SK-N-SH (cell line): ENCODE data around the gene SLC24A3. TPM values are rescaled to one million over a fixed set of nuclear protein-coding genes. Genes with fewer than 3 reads are reported as not detected.

Experiments used
- CTCF ChIA-PET: fragments of 300-600, 350-600 bp; formaldehyde crosslinking; extraction: SDS; loops from one replicate; lab custom pipeline; 2021; lab: Yijun Ruan, JAX
- POLR2A ChIA-PET: fragments of 350-600 bp; sonication (Branson Sonifier 250); formaldehyde crosslinking; extraction: SDS; loops from one replicate; lab custom pipeline; 2020; ENCODE audit warnings: antibody characterized with exemption, inconsistent platforms; lab: Yijun Ruan, JAX
- DNase-seq: peaks from one replicate; pipeline ENCODE4 v3.0.0; 2012
- H2AFZ ChIP-seq: fragments of 200-600 bp; sonication (generic); 2 replicates; pipeline ENCODE4 v1.8.1; 2016; ENCODE audit warnings: antibody characterized with exemption, mild to moderate bottlenecking, low read depth
- H3F3A ChIP-seq: fragments of 200-600 bp; sonication (generic); replicated peaks from 2 replicates; pipeline ENCODE3; 2016; ENCODE audit warnings: antibody characterized with exemption, mild to moderate bottlenecking; ENCODE audit not compliant: insufficient read depth
- H3K27ac ChIP-seq, 2 experiments: fragments of 200-500 bp in 1 of 2; fragments of 200-600 bp in 1 of 2; sonication (Bioruptor generic) in 1 of 2; sonication (generic), shearing (Covaris generic) in 1 of 2; 2 replicates each; pipeline versions ENCODE4 v1.5.1 to v1.6.1; 2014 to 2016; ENCODE audit warnings: low read depth in 2 of 2, inconsistent platforms in 1 of 2, low read length in 1 of 2, mild to moderate bottlenecking in 1 of 2, mixed read lengths in 1 of 2
- H3K27me3 ChIP-seq: fragments of 200-600 bp; sonication (generic), shearing (Covaris generic); 2 replicates; pipeline ENCODE4 v1.6.1; 2016; ENCODE audit warnings: mixed run types; ENCODE audit not compliant: insufficient read depth
- H3K36me3 ChIP-seq, 2 experiments: fragments of 200-500 bp in 1 of 2; fragments of 200-600 bp in 1 of 2; sonication (Bioruptor generic) in 1 of 2; sonication (generic) in 1 of 2; replicated peaks in 1 of 2; 2 replicates each; pipeline versions ENCODE3 to v1.5.1; 2014 to 2016; ENCODE audit warnings: low read length in 1 of 2, mild to moderate bottlenecking in 1 of 2; ENCODE audit not compliant: insufficient read depth in 2 of 2, control insufficient read depth in 1 of 2
- H3K4me1 ChIP-seq, 2 experiments: fragments of 200-500 bp in 1 of 2; fragments of 200-600 bp in 1 of 2; sonication (Bioruptor generic) in 1 of 2; sonication (generic), shearing (Covaris generic) in 1 of 2; 2 replicates each; pipeline versions ENCODE4 v1.5.1 to v1.6.1; 2014 to 2016; ENCODE audit warnings: low read depth in 1 of 2, low read length in 1 of 2, mixed run types in 1 of 2; ENCODE audit not compliant: insufficient read depth in 2 of 2, control insufficient read depth in 1 of 2
- H3K4me2 ChIP-seq: fragments of 200-600 bp; sonication (generic), shearing (Covaris generic); 2 replicates; pipeline ENCODE4 v1.6.1; 2017; ENCODE audit warnings: mixed run types
- H3K4me3 ChIP-seq, 2 experiments: fragments of 200-500 bp in 1 of 2; fragments of 200-600 bp in 1 of 2; sonication (Bioruptor generic) in 1 of 2; sonication (generic), shearing (Covaris generic) in 1 of 2; 2 replicates each; pipeline versions ENCODE4 v1.5.1 to v1.8.1; 2014 to 2016; ENCODE audit warnings: low read depth in 2 of 2, inconsistent platforms in 1 of 2, low read length in 1 of 2, mild to moderate bottlenecking in 1 of 2, mixed read lengths in 1 of 2, moderate library complexity in 1 of 2
- H3K79me2 ChIP-seq: fragments of 200-600 bp; sonication (generic); 2 replicates; pipeline ENCODE4 v1.8.1; 2017; ENCODE audit warnings: mild to moderate bottlenecking; ENCODE audit not compliant: insufficient read depth
- H3K9ac ChIP-seq: fragments of 200-600 bp; sonication (generic); 2 replicates; pipeline ENCODE4 v1.6.1; 2017; ENCODE audit warnings: mixed run types
- H3K9me2 ChIP-seq: fragments of 200-600 bp; sonication (generic); 2 replicates; pipeline ENCODE4 v1.6.1; 2017; ENCODE audit warnings: mixed run types
- H3K9me3 ChIP-seq: fragments of 200-600 bp; sonication (generic); 2 replicates; pipeline ENCODE4 v1.6.1; 2017; ENCODE audit warnings: mixed run types, mild to moderate bottlenecking, moderate library complexity
- H4K20me1 ChIP-seq: fragments of 200-600 bp; sonication (generic); 2 replicates; pipeline ENCODE4 v1.6.1; 2017; ENCODE audit warnings: mild to moderate bottlenecking, mixed run types; ENCODE audit not compliant: insufficient read depth
- CHD2 ChIP-seq: fragments of 150-350 bp; IDR thresholded peaks from 2 replicates; pipeline ENCODE4 v1.6.1; 2018; ENCODE audit warnings: low read length; ENCODE audit not compliant: partially characterized antibody
- ELF1 ChIP-seq: IDR thresholded peaks from 2 replicates; pipeline ENCODE4 v1.4.0; 2012
- EZH2phosphoT487 ChIP-seq: fragments of 200-600 bp; sonication (generic); IDR thresholded peaks from 2 replicates; pipeline ENCODE4 v1.6.1; 2017; ENCODE audit warnings: low read depth, mixed run types, mild to moderate bottlenecking, antibody characterized with exemption, moderate library complexity, borderline replicate concordance
- GABPA ChIP-seq: IDR thresholded peaks from 2 replicates; pipeline ENCODE4 v1.4.0; 2012; ENCODE audit warnings: low read depth, mild to moderate bottlenecking
- MEF2A ChIP-seq: IDR thresholded peaks from 2 replicates; pipeline ENCODE4 v1.4.0; 2012; ENCODE audit warnings: low read depth, borderline replicate concordance
- NFIC ChIP-seq: IDR thresholded peaks from 2 replicates; pipeline ENCODE4 v1.4.0; 2012; ENCODE audit warnings: borderline replicate concordance
- NRF1 ChIP-seq: IDR thresholded peaks from 2 replicates; pipeline ENCODE4 v1.6.1; 2012; ENCODE audit warnings: low read depth, mild to moderate bottlenecking, low read length
- RCOR1 ChIP-seq: fragments of 150-350 bp; IDR thresholded peaks from 2 replicates; pipeline ENCODE4 v1.6.1; 2017; ENCODE audit warnings: antibody characterized with exemption, low read length
- RXRA ChIP-seq: IDR thresholded peaks from 2 replicates; pipeline ENCODE4 v1.4.0; 2012; ENCODE audit warnings: low read depth, mild to moderate bottlenecking, borderline replicate concordance
- YY1 ChIP-seq: IDR thresholded peaks from 2 replicates; pipeline ENCODE4 v1.4.0; 2012; ENCODE audit warnings: low read depth, mild to moderate bottlenecking
- WGBS: methylation state at CpG from one replicate; pipeline ENCODE4 v1.1.6; 2017; ENCODE audit warnings: low lambda C conversion rate; 5-methylcytosine and 5-hydroxymethylcytosine counted together
- polyA plus RNA-seq, 3 experiments: library from polyadenylated mRNA; depleted of rRNA; stranded (reverse); fragments of >200 nt; gene quantifications; 2 replicates each; pipeline ENCODE4 v1.2.3, GENCODE V29; 2012
- TF ChIP-seq, protein P1 (sequence below): IDR thresholded peaks from 2 replicates; pipeline ENCODE4 v1.4.0; 2012; ENCODE audit warnings: low read depth
- TF ChIP-seq, protein P2 (sequence below): fragments of 150-350 bp; IDR thresholded peaks from 2 replicates; pipeline ENCODE4 v1.6.1; 2016; ENCODE audit warnings: mild to moderate bottlenecking, low read depth, low read length
- TF ChIP-seq, protein P3 (sequence below): IDR thresholded peaks from 2 replicates; pipeline ENCODE4 v1.4.0; 2012; ENCODE audit warnings: low read depth, borderline replicate concordance
- TF ChIP-seq, protein P4 (sequence below): fragments of 150-350 bp; IDR thresholded peaks from 2 replicates; pipeline ENCODE4 v1.6.1; 2017; ENCODE audit warnings: antibody characterized with exemption, low read length, low read depth, borderline replicate concordance
- TF ChIP-seq, protein P5 (sequence below): fragments of 200-600 bp; sonication (generic); IDR thresholded peaks from 2 replicates; pipeline ENCODE4 v1.6.1; 2017; ENCODE audit warnings: antibody characterized with exemption, mild to moderate bottlenecking, moderate library complexity
- TF ChIP-seq, protein P6 (sequence below): IDR thresholded peaks from 2 replicates; pipeline ENCODE4; 2012

The SLC24A3 gene
- polyA plus RNA-seq, 1 of the 3 experiments (the other 2 are of a cell fraction), result not detected

DNA sequence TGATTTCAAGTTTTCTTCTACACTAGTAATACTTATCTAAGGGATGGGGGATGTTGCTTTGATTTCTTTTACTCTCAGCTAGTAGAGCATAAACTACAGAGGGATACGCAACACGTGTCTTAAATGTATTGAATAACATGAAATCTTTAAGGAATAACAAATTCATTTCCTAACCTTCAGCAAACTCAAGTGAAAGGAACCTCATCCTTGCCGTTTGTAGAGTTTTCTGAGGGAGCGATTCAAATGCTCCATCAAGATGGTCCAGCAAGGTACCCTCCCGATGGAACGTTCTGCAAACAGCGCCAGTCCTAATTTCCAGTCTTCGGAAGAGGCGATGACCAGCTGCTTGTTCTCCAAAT is 450.2 kb downstream of the SLC24A3 start:
- Histone ChIP-seq H4K20me1 (no peaks in the 10 kb centered on the region), H3K9me3 (no peaks in the 10 kb centered on the region), H3K4me2 (no peak overlapping the region), H2AFZ (no peak overlapping the region), H3K4me3 (peak overlapping the region in 1 of 2 experiments; percentile 47; a peak in 1 of 4 replicates), H3K4me1 (peaks cover 0 to 14% of the 10 kb centered on the region in 2 experiments; a peak in 1 of 4 replicates), H3K27ac (no peak overlapping the region), H3K79me2 (no peaks in the 10 kb centered on the region), H3K9ac (no peak overlapping the region), H3F3A (no peaks in the 10 kb centered on the region), H3K27me3 (peaks cover 72% of the 10 kb centered on the region; the same call in 1 of the 2 replicates), H3K9me2 (no peaks in the 10 kb centered on the region), H3K36me3 (no peaks in the 10 kb centered on the region)
- no peak for DNase-seq
- 32% methylated on average over 9 of the region's 9 CpGs for WGBS
- ChIA-PET CTCF (interaction anchor here (0.6 to 6.5 kb wide), 21 partner anchors 8 to 1248 kb away, joined by 3 to 97 read pairs (median 4); no protein-coding TSS in a partner anchor), POLR2A (no interaction called here)
- TF ChIP-seq MEF2A (no peak), RCOR1 (no peak), EZH2phosphoT487 (no peak), YY1 (no peak), RXRA (no peak), GABPA (no peak), NRF1 (no peak), ELF1 (no peak), NFIC (no peak), CHD2 (no peak)
- TF ChIP-seq, protein P1, sequence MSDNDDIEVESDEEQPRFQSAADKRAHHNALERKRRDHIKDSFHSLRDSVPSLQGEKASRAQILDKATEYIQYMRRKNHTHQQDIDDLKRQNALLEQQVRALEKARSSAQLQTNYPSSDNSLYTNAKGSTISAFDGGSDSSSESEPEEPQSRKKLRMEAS, result no peak
- TF ChIP-seq, protein P2, sequence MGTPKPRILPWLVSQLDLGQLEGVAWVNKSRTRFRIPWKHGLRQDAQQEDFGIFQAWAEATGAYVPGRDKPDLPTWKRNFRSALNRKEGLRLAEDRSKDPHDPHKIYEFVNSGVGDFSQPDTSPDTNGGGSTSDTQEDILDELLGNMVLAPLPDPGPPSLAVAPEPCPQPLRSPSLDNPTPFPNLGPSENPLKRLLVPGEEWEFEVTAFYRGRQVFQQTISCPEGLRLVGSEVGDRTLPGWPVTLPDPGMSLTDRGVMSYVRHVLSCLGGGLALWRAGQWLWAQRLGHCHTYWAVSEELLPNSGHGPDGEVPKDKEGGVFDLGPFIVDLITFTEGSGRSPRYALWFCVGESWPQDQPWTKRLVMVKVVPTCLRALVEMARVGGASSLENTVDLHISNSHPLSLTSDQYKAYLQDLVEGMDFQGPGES, result no peak
- TF ChIP-seq, protein P3, sequence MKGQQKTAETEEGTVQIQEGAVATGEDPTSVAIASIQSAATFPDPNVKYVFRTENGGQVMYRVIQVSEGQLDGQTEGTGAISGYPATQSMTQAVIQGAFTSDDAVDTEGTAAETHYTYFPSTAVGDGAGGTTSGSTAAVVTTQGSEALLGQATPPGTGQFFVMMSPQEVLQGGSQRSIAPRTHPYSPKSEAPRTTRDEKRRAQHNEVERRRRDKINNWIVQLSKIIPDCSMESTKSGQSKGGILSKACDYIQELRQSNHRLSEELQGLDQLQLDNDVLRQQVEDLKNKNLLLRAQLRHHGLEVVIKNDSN, result no peak
- TF ChIP-seq, protein P4, sequence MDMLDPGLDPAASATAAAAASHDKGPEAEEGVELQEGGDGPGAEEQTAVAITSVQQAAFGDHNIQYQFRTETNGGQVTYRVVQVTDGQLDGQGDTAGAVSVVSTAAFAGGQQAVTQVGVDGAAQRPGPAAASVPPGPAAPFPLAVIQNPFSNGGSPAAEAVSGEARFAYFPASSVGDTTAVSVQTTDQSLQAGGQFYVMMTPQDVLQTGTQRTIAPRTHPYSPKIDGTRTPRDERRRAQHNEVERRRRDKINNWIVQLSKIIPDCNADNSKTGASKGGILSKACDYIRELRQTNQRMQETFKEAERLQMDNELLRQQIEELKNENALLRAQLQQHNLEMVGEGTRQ, result no peak
- TF ChIP-seq, protein P5, sequence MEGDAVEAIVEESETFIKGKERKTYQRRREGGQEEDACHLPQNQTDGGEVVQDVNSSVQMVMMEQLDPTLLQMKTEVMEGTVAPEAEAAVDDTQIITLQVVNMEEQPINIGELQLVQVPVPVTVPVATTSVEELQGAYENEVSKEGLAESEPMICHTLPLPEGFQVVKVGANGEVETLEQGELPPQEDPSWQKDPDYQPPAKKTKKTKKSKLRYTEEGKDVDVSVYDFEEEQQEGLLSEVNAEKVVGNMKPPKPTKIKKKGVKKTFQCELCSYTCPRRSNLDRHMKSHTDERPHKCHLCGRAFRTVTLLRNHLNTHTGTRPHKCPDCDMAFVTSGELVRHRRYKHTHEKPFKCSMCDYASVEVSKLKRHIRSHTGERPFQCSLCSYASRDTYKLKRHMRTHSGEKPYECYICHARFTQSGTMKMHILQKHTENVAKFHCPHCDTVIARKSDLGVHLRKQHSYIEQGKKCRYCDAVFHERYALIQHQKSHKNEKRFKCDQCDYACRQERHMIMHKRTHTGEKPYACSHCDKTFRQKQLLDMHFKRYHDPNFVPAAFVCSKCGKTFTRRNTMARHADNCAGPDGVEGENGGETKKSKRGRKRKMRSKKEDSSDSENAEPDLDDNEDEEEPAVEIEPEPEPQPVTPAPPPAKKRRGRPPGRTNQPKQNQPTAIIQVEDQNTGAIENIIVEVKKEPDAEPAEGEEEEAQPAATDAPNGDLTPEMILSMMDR, result no peak
- TF ChIP-seq, protein P6, sequence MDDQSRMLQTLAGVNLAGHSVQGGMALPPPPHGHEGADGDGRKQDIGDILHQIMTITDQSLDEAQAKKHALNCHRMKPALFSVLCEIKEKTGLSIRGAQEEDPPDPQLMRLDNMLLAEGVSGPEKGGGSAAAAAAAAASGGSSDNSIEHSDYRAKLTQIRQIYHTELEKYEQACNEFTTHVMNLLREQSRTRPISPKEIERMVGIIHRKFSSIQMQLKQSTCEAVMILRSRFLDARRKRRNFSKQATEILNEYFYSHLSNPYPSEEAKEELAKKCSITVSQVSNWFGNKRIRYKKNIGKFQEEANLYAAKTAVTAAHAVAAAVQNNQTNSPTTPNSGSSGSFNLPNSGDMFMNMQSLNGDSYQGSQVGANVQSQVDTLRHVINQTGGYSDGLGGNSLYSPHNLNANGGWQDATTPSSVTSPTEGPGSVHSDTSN, result no peak
